Measurements from ENCODE around the gene DENND2A.

Gene DENND2A

DNA sequence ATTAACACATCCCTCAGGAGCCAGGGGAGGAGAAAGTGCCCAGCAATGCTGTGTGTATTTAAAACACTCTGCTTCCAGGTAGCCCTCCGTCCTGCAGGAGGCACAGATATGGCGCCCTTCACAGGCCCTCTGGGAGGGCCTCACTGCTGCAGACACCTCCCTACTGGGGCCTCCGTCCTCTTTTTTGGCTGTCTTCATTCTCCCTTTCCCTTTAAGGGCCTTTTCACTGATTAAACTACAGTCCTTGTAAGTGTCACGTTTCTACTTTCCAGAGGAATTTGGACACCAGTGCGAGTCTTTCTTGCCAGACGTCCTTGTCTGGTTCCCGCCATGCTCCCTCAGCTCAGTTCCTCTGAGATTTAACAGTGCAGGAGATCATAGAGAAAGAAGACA, 121.6 kb downstream of the DENND2A start:
- Histone ChIP-seq H3K4me3 (IDR thresholded peaks at IDR 0.05; ENCODE audit: insufficient read depth, low read depth, low read length) (no peak overlapping the region), H3K9ac (no peak overlapping the region), H3K79me2 (ENCODE audit: insufficient read depth, low read depth) (no peaks in the 10 kb centered on the region), H3K27ac (no peak overlapping the region), H3K27me3 (ENCODE audit: insufficient read depth, low read depth) (no peaks in the 10 kb centered on the region), H3K4me1 (ENCODE audit: low read depth, poor library complexity, severe bottlenecking) (no peaks in the 10 kb centered on the region), H2AFZ (ENCODE audit: low read depth) (no peak overlapping the region), H4K20me1 (ENCODE audit: insufficient read depth) (no peaks in the 10 kb centered on the region), H3K4me2 (no peak overlapping the region), H3K36me3 (ENCODE audit: insufficient read depth) (no peaks in the 10 kb centered on the region)
- TF ChIP-seq CTCF (conservative IDR thresholded peaks at IDR 0.05; ENCODE audit: low read depth, low read length) = no peak

GRCh38 chr7:140518370-140519006, 122.1 kb downstream of the DENND2A start:
- H3K4me3 ChIP-seq (IDR thresholded peaks at IDR 0.05; ENCODE audit: insufficient read depth, low read depth, low read length) = no peak overlapping the region
- no peak overlapping the region for H3K9ac ChIP-seq
- H3K4me1 ChIP-seq (ENCODE audit: low read depth, poor library complexity, severe bottlenecking) = no peaks in the 10 kb centered on the region
- no peaks in the 10 kb centered on the region for H4K20me1 ChIP-seq (ENCODE audit: insufficient read depth)
- H3K4me2 ChIP-seq = no peak overlapping the region
- H3K36me3 ChIP-seq (ENCODE audit: insufficient read depth) = no peaks in the 10 kb centered on the region
- no peaks in the 10 kb centered on the region for H3K27me3 ChIP-seq (ENCODE audit: insufficient read depth, low read depth)
- peak overlapping the region; percentile 59 for H2AFZ ChIP-seq (ENCODE audit: low read depth)
- no peaks in the 10 kb centered on the region for H3K79me2 ChIP-seq (ENCODE audit: insufficient read depth, low read depth)
- TF ChIP-seq CTCF (conservative IDR thresholded peaks at IDR 0.05; ENCODE audit: low read depth, low read length) = no peak
- no peak overlapping the region for H3K27ac ChIP-seq

GRCh38 chr7:140517546-140518369, 122.9 kb downstream of the DENND2A start:
- Histone ChIP-seq H3K4me2 (no peak overlapping the region), H3K36me3 (ENCODE audit: insufficient read depth) (no peaks in the 10 kb centered on the region), H3K4me3 (IDR thresholded peaks at IDR 0.05; ENCODE audit: insufficient read depth, low read depth, low read length) (no peak overlapping the region), H2AFZ (ENCODE audit: low read depth) (peak overlapping the region; percentile 59), H3K79me2 (ENCODE audit: insufficient read depth, low read depth) (no peaks in the 10 kb centered on the region), H4K20me1 (ENCODE audit: insufficient read depth) (no peaks in the 10 kb centered on the region), H3K27me3 (ENCODE audit: insufficient read depth, low read depth) (no peaks in the 10 kb centered on the region), H3K4me1 (ENCODE audit: low read depth, poor library complexity, severe bottlenecking) (peaks cover 2% of the 10 kb centered on the region), H3K9ac (no peak overlapping the region), H3K27ac (no peak overlapping the region)
- TF ChIP-seq CTCF (conservative IDR thresholded peaks at IDR 0.05; ENCODE audit: low read depth, low read length) = peak; percentile 89

DNA sequence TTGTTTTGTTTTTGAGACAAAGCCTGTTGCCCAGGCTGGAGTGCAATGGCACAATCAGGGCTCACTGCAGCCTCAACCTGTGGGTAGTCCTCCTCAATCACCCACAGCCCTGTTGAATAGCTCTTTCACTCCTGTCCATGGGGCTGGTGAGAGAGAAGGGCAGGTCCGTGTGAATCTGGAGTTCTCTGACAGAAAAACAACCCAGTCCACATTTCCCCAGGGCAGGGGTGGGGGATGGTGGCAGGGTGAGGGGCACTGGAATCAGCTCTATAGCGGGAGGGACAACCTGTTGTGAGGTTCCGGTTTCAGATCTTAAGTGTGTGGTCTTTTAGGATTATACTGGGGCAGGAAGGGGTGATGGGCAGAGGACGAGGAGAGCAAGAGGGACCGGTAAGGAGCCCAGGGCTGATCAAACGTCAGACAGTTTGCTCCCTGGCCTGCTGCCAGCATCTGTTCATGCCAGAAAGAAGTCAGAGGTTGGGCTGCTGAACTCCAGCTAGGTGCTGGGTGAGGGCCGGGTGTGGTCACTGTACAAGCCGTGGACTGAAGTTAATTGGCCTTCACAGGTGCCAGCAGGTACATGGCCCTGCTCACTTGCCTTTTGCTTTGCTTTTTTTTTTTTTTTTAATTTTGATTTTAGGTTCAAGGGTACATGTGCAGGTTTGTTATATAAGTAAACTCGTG, 128.2 kb downstream of the DENND2A start:
- Histone ChIP-seq H3K36me3 (ENCODE audit: insufficient read depth) (no peaks in the 10 kb centered on the region), H2AFZ (ENCODE audit: low read depth) (peak overlapping the region; percentile 53), H3K4me3 (IDR thresholded peaks at IDR 0.05; ENCODE audit: insufficient read depth, low read depth, low read length) (no peak overlapping the region), H3K27me3 (ENCODE audit: insufficient read depth, low read depth) (no peaks in the 10 kb centered on the region), H3K4me1 (ENCODE audit: low read depth, poor library complexity, severe bottlenecking) (peaks cover 9% of the 10 kb centered on the region), H4K20me1 (ENCODE audit: insufficient read depth) (no peaks in the 10 kb centered on the region), H3K27ac (peak overlapping the region; percentile 14; the same call in 1 of the 2 replicates), H3K9ac (no peak overlapping the region; the same call in 1 of the 2 replicates), H3K4me2 (peak overlapping the region; percentile 38; the same call in 1 of the 2 replicates), H3K79me2 (ENCODE audit: insufficient read depth, low read depth) (no peaks in the 10 kb centered on the region)
- no peak for TF ChIP-seq CTCF (conservative IDR thresholded peaks at IDR 0.05; ENCODE audit: low read depth, low read length)

All from KMS-11 (cell line).